WERI-Rb-1 (cell line): ENCODE results near the gene CCDC85C.

Experiments used
- DNase-seq: peaks from one replicate; pipeline ENCODE4 v3.0.0-alpha.2; 2020
- H3K27ac ChIP-seq: fragments of 250-450 bp; sonication (Bioruptor Pico); 2 replicates; pipeline ENCODE4 v1.5.1; 2020; ENCODE audit warnings: mild to moderate bottlenecking, moderate library complexity
- H3K27me3 ChIP-seq: fragments of 250-450 bp; sonication (Bioruptor Pico); 2 replicates; pipeline ENCODE4 v1.5.1; 2021; ENCODE audit warnings: mild to moderate bottlenecking, low read depth, moderate library complexity; ENCODE audit not compliant: insufficient read depth, severe bottlenecking
- H3K36me3 ChIP-seq: fragments of 250-450 bp; sonication (Bioruptor Pico); 2 replicates; pipeline ENCODE4 v1.5.1; 2020; ENCODE audit warnings: mild to moderate bottlenecking, moderate library complexity
- H3K4me3 ChIP-seq: 2 replicates; pipeline ENCODE4 v1.5.1; 2011; ENCODE audit warnings: low read depth, mild to moderate bottlenecking, control low read depth, low read length
- H3K9me3 ChIP-seq: fragments of 250-450 bp; sonication (Bioruptor Pico); 2 replicates; pipeline ENCODE4 v1.5.1; 2021; ENCODE audit warnings: mild to moderate bottlenecking, moderate library complexity; ENCODE audit not compliant: severe bottlenecking
- CTCF ChIP-seq: IDR thresholded peaks from 2 replicates; pipeline ENCODE4 v1.5.1; 2011; ENCODE audit warnings: low read depth, mild to moderate bottlenecking, control low read depth, inconsistent platforms, low read length

Gene CCDC85C

GRCh38 chr14:99559286-99559990 lies 44.6 kb downstream of the CCDC85C start:
- DNase-seq = no peak
- no peak overlapping the region for H3K4me3 ChIP-seq
- no peaks in the 10 kb centered on the region for H3K9me3 ChIP-seq
- H3K27me3 ChIP-seq = no peaks in the 10 kb centered on the region
- TF ChIP-seq CTCF = no peak
- no peak overlapping the region for H3K27ac ChIP-seq
- peaks cover 14% of the 10 kb centered on the region; the same call in 1 of the 2 replicates for H3K36me3 ChIP-seq

- H3K27ac ChIP-seq = no peak overlapping the region
- H3K9me3 ChIP-seq = no peaks in the 10 kb centered on the region
- TF ChIP-seq CTCF = no peak
- H3K4me3 ChIP-seq = no peak overlapping the region
- DNase-seq = no peak
- H3K27me3 ChIP-seq = no peaks in the 10 kb centered on the region
- H3K36me3 ChIP-seq = peaks cover 17% of the 10 kb centered on the region; the same call in 1 of the 2 replicates
Observed at GRCh38 chr14:99556134-99556791, 47.7 kb downstream of the CCDC85C start.

- no peak overlapping the region for H3K4me3 ChIP-seq
- no peak for TF ChIP-seq CTCF
- DNase-seq = no peak
Observed at GRCh38 chr14:99554757-99555531, 49.1 kb downstream of the CCDC85C start.

GRCh38 chr14:99554184-99554583 lies 49.8 kb downstream of the CCDC85C start:
- H3K27ac ChIP-seq = no peak overlapping the region
- DNase-seq = no peak
- H3K9me3 ChIP-seq = no peaks in the 10 kb centered on the region
- no peak for TF ChIP-seq CTCF
- H3K4me3 ChIP-seq = no peak overlapping the region
- no peaks in the 10 kb centered on the region for H3K27me3 ChIP-seq
- H3K36me3 ChIP-seq = peaks cover 13% of the 10 kb centered on the region; the same call in 1 of the 2 replicates

More at GRCh38 chr14:99554757-99555531, 49.1 kb downstream of the CCDC85C start:
- H3K36me3 ChIP-seq = peaks cover 17% of the 10 kb centered on the region; the same call in 1 of the 2 replicates
- no peak overlapping the region for H3K27ac ChIP-seq
- no peaks in the 10 kb centered on the region for H3K9me3 ChIP-seq
- no peaks in the 10 kb centered on the region for H3K27me3 ChIP-seq

GRCh38 chr14:99552572-99553216 lies 51.3 kb downstream of the CCDC85C start:
- H3K36me3 ChIP-seq = peaks cover 7% of the 10 kb centered on the region; the same call in 1 of the 2 replicates
- no peak for DNase-seq
- H3K9me3 ChIP-seq = no peaks in the 10 kb centered on the region
- H3K4me3 ChIP-seq = no peak overlapping the region
- H3K27me3 ChIP-seq = no peaks in the 10 kb centered on the region
- no peak for TF ChIP-seq CTCF
- no peak overlapping the region for H3K27ac ChIP-seq
